HEK293 (cell line): Measurements from ENCODE around the gene NDE1.

Experiments used
- CTCF ChIA-PET: fragments of 350-600 bp; formaldehyde crosslinking; extraction: SDS; loops from one replicate; lab custom pipeline; 2021; ENCODE audit warnings: antibody characterized with exemption; lab: Yijun Ruan, JAX
- POLR2A ChIA-PET: fragments of 300-600 bp; formaldehyde crosslinking; extraction: SDS; loops from one replicate; lab custom pipeline; 2020; ENCODE audit warnings: antibody characterized with exemption, inconsistent platforms; lab: Yijun Ruan, JAX
- H3K27ac ChIP-seq: fragments of 200-500 bp; sonication (Bioruptor generic); 2 replicates; pipeline ENCODE4 v1.5.1; 2014; ENCODE audit warnings: low read depth, low read length, control low read depth, inconsistent platforms; ENCODE audit errors: extremely low read depth
- H3K36me3 ChIP-seq, 2 experiments: fragments of 200-500 bp in 1 of 2; sonication (Bioruptor generic) in 1 of 2; 1 replicate in 1 of 2; 2 replicates in 1 of 2; pipeline ENCODE4 v1.5.1; 2014 to 2017; ENCODE audit warnings: inconsistent platforms in 2 of 2, low read length in 2 of 2; ENCODE audit not compliant: control insufficient read depth in 2 of 2, insufficient read depth in 1 of 2
- H3K4me1 ChIP-seq: fragments of 200-500 bp; sonication (Bioruptor generic); 2 replicates; pipeline ENCODE4 v1.5.1; 2014; ENCODE audit warnings: mild to moderate bottlenecking, low read length, inconsistent platforms; ENCODE audit not compliant: control insufficient read depth, insufficient read depth
- H3K4me3 ChIP-seq: 2 replicates; pipeline ENCODE4 v1.5.1; 2011; ENCODE audit warnings: low read depth, mild to moderate bottlenecking, control low read depth, low read length, moderate library complexity
- H3K9me3 ChIP-seq: fragments of 200-500 bp; sonication (Bioruptor generic); 2 replicates; pipeline ENCODE4 v1.5.1; 2014; ENCODE audit warnings: low read depth, low read length, inconsistent platforms; ENCODE audit not compliant: control insufficient read depth, insufficient read depth
- MEIS1 ChIP-seq: sonication (generic); formaldehyde crosslinking; IDR thresholded peaks from 2 replicates; pipeline ENCODE4 v1.8.1; 2022; ENCODE audit warnings: missing genetic modification reagents, mild to moderate bottlenecking, borderline replicate concordance
- MYNN ChIP-seq: fragments of 450-650 bp; formaldehyde crosslinking; IDR thresholded peaks from 2 replicates; pipeline ENCODE4 v1.5.1; 2016; ENCODE audit warnings: missing biosample characterization, missing genetic modification characterization, borderline replicate concordance
- OSR2 ChIP-seq: fragments of 450-650 bp; formaldehyde crosslinking; IDR thresholded peaks from 2 replicates; pipeline ENCODE4 v1.5.1; 2016; ENCODE audit warnings: missing biosample characterization, missing genetic modification characterization
- PRDM6 ChIP-seq: fragments of 450-650 bp; formaldehyde crosslinking; IDR thresholded peaks from 2 replicates; pipeline ENCODE4 v1.5.1; 2017; ENCODE audit warnings: missing biosample characterization, missing genetic modification characterization
- SP3 ChIP-seq: fragments of 450-650 bp; formaldehyde crosslinking; IDR thresholded peaks from 2 replicates; pipeline ENCODE4 v1.5.1; 2016; ENCODE audit warnings: missing biosample characterization, missing genetic modification characterization
- SP7 ChIP-seq: fragments of 450-650 bp; formaldehyde crosslinking; IDR thresholded peaks from 2 replicates; pipeline ENCODE4 v1.5.1; 2016; ENCODE audit warnings: missing biosample characterization, missing genetic modification characterization
- TSHZ1 ChIP-seq: fragments of 450-650 bp; formaldehyde crosslinking; IDR thresholded peaks from 2 replicates; pipeline ENCODE4 v1.5.1; 2016; ENCODE audit warnings: missing biosample characterization, missing genetic modification characterization, borderline replicate concordance
- ZEB2 ChIP-seq: fragments of 450-650 bp; formaldehyde crosslinking; IDR thresholded peaks from 2 replicates; pipeline ENCODE4 v1.5.1; 2016; ENCODE audit warnings: missing biosample characterization, missing genetic modification characterization
- ZFP3 ChIP-seq: fragments of 450-650 bp; formaldehyde crosslinking; IDR thresholded peaks from 2 replicates; pipeline ENCODE4 v1.5.1; 2016; ENCODE audit warnings: low read depth, missing biosample characterization, missing genetic modification characterization
- ZNF184 ChIP-seq: fragments of 450-650 bp; IDR thresholded peaks from 2 replicates; pipeline ENCODE4 v1.5.1; 2018; ENCODE audit warnings: missing biosample characterization, mild to moderate bottlenecking, missing genetic modification characterization
- ZNF24 ChIP-seq: fragments of 450-650 bp; formaldehyde crosslinking; IDR thresholded peaks from 2 replicates; pipeline ENCODE4 v1.5.1; 2016; ENCODE audit warnings: missing biosample characterization, missing genetic modification characterization
- ZNF341 ChIP-seq: fragments of 450-650 bp; formaldehyde crosslinking; IDR thresholded peaks from 2 replicates; pipeline ENCODE4; 2016; ENCODE audit warnings: low read depth, missing biosample characterization, missing genetic modification characterization
- ZNF366 ChIP-seq: fragments of 450-650 bp; formaldehyde crosslinking; conservative IDR thresholded peaks from 2 replicates; pipeline ENCODE4 v1.5.1; 2016; ENCODE audit warnings: missing biosample characterization, missing genetic modification characterization
- ZNF600 ChIP-seq: fragments of 450-650 bp; formaldehyde crosslinking; IDR thresholded peaks from 2 replicates; pipeline ENCODE4 v1.5.1; 2016; ENCODE audit warnings: missing biosample characterization, missing genetic modification characterization
- ZNF639 ChIP-seq: fragments of 450-650 bp; formaldehyde crosslinking; IDR thresholded peaks from 2 replicates; pipeline ENCODE4 v1.5.1; 2016; ENCODE audit warnings: missing biosample characterization, missing genetic modification characterization
- ZSCAN23 ChIP-seq: fragments of 450-650 bp; formaldehyde crosslinking; IDR thresholded peaks from 2 replicates; pipeline ENCODE4 v1.5.1; 2016; ENCODE audit warnings: missing biosample characterization, missing genetic modification characterization
- TF ChIP-seq, protein P1 (sequence below): fragments of 450-650 bp; formaldehyde crosslinking; conservative IDR thresholded peaks from 2 replicates; pipeline ENCODE4 v1.5.1; 2016; ENCODE audit warnings: low read depth, missing biosample characterization, missing genetic modification characterization
- TF ChIP-seq, protein P2 (sequence below): fragments of 450-650 bp; formaldehyde crosslinking; IDR thresholded peaks from 2 replicates; pipeline ENCODE4 v1.5.1; 2016; ENCODE audit warnings: missing biosample characterization, missing genetic modification characterization, low read depth
- TF ChIP-seq, protein P3 (sequence below): fragments of 450-650 bp; formaldehyde crosslinking; IDR thresholded peaks from 2 replicates; pipeline ENCODE4 v1.5.1; 2016; ENCODE audit warnings: missing biosample characterization, missing genetic modification characterization
- TF ChIP-seq, protein P4 (sequence below): fragments of 450-650 bp; formaldehyde crosslinking; IDR thresholded peaks from 2 replicates; pipeline ENCODE4 v1.5.1; 2016; ENCODE audit warnings: missing biosample characterization, missing genetic modification characterization

The NDE1 gene

DNA sequence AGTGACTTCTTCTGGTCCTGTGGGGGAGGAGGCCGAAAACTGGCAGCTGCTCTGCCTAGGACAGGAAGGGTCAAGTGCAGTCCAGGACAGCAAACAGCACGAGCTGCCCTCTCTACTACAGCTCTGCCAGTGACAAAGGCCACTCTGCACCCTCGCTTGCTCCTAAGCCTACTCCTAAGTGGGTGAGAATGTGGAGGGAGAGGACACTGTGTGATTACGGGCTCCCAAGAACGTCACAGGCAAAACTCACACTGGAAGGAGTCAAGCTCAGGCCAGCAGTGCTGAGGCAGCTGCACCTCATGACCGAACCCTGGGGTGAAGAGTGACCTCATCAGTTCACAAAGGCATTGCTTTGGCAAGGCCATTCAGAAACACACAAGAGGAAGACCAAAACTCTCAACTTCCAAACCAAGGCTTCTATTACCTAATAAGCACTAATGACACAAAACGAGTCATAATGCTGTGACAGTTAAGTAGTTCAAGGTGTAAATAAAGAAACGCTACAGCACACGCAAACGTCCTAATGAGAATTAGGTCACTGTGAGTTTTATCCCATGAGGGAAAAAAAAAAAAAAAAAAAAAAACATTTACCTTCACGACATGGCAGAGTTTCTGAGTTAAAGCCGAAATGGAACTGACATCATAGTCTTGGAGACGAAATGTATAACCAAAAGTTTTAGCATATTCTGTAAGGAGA, 42.2 kb upstream of the NDE1 start:
- no peaks in the 10 kb centered on the region for H3K4me1 ChIP-seq
- no peak overlapping the region for H3K27ac ChIP-seq
- no peaks in the 10 kb centered on the region for H3K9me3 ChIP-seq
- peaks cover 22 to 91% of the 10 kb centered on the region in 2 experiments for H3K36me3 ChIP-seq
- ChIA-PET POLR2A (interaction anchor here (0.6 kb wide), 1 partner anchor 35 kb away, joined by 6 read pairs; the partner anchor contains the start of gene MARF1), CTCF (no interaction called here)
- H3K4me3 ChIP-seq, result no peak overlapping the region
- TF ChIP-seq ZNF366 (tag by site-specific recombination), result peak; percentile 82
- TF ChIP-seq MEIS1, result no peak
- TF ChIP-seq, protein P1, sequence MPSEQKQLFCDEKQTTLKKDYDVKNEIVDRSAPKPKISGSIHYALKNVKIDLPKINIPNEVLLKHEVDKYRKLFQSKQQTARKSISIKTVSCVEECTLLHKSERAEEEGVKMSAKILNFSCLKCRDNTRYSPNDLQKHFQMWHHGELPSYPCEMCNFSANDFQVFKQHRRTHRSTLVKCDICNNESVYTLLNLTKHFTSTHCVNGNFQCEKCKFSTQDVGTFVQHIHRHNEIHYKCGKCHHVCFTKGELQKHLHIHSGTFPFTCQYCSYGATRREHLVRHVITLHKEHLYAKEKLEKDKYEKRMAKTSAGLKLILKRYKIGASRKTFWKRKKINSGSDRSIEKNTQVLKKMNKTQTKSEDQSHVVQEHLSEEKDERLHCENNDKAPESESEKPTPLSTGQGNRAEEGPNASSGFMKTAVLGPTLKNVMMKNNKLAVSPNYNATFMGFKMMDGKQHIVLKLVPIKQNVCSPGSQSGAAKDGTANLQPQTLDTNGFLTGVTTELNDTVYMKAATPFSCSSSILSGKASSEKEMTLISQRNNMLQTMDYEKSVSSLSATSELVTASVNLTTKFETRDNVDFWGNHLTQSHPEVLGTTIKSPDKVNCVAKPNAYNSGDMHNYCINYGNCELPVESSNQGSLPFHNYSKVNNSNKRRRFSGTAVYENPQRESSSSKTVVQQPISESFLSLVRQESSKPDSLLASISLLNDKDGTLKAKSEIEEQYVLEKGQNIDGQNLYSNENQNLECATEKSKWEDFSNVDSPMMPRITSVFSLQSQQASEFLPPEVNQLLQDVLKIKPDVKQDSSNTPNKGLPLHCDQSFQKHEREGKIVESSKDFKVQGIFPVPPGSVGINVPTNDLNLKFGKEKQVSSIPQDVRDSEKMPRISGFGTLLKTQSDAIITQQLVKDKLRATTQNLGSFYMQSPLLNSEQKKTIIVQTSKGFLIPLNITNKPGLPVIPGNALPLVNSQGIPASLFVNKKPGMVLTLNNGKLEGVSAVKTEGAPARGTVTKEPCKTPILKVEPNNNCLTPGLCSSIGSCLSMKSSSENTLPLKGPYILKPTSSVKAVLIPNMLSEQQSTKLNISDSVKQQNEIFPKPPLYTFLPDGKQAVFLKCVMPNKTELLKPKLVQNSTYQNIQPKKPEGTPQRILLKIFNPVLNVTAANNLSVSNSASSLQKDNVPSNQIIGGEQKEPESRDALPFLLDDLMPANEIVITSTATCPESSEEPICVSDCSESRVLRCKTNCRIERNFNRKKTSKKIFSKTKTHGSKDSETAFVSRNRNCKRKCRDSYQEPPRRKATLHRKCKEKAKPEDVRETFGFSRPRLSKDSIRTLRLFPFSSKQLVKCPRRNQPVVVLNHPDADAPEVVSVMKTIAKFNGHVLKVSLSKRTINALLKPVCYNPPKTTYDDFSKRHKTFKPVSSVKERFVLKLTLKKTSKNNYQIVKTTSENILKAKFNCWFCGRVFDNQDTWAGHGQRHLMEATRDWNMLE (tag by site-specific recombination), result no peak
- TF ChIP-seq ZSCAN23 (tag by site-specific recombination), result peak; percentile 23; the same call in 1 of the 2 replicates
- TF ChIP-seq ZNF341 (tag by site-specific recombination), result no peak
- TF ChIP-seq ZNF639 (tag by site-specific recombination), result peak; percentile 88
- peak; percentile 65 for TF ChIP-seq ZEB2
- peak; percentile 84 for TF ChIP-seq ZNF600 (tag by site-specific recombination)
- TF ChIP-seq, protein P2, sequence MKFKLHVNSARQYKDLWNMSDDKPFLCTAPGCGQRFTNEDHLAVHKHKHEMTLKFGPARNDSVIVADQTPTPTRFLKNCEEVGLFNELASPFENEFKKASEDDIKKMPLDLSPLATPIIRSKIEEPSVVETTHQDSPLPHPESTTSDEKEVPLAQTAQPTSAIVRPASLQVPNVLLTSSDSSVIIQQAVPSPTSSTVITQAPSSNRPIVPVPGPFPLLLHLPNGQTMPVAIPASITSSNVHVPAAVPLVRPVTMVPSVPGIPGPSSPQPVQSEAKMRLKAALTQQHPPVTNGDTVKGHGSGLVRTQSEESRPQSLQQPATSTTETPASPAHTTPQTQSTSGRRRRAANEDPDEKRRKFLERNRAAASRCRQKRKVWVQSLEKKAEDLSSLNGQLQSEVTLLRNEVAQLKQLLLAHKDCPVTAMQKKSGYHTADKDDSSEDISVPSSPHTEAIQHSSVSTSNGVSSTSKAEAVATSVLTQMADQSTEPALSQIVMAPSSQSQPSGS (tag by site-specific recombination), result peak; percentile 54
- no peak for TF ChIP-seq ZFP3 (tag by site-specific recombination)
- peak; percentile 79; the same call in 1 of the 2 replicates for TF ChIP-seq ZNF24 (tag by site-specific recombination)
- TF ChIP-seq, protein P3, sequence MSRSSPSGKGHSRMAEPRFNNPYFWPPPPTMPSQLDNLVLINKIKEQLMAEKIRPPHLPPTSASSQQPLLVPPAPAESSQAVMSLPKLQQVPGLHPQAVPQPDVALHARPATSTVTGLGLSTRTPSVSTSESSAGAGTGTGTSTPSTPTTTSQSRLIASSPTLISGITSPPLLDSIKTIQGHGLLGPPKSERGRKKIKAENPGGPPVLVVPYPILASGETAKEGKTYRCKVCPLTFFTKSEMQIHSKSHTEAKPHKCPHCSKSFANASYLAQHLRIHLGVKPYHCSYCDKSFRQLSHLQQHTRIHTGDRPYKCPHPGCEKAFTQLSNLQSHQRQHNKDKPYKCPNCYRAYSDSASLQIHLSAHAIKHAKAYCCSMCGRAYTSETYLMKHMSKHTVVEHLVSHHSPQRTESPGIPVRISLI, result peak; percentile 91; the same call in 1 of the 2 replicates
- TF ChIP-seq MYNN (tag by site-specific recombination), result no peak
- TF ChIP-seq ZNF184 (tag by site-specific recombination), result 0 out of 2 replicates have a peak, but pooled peaks have one; percentile 70
- TF ChIP-seq SP7, result peak; percentile 53
- TF ChIP-seq TSHZ1, result peak; percentile 67; the same call in 1 of the 2 replicates
- peak; percentile 59; the same call in 1 of the 2 replicates for TF ChIP-seq PRDM6
- TF ChIP-seq SP3, result peak; percentile 32; the same call in 1 of the 2 replicates
- TF ChIP-seq, protein P4, sequence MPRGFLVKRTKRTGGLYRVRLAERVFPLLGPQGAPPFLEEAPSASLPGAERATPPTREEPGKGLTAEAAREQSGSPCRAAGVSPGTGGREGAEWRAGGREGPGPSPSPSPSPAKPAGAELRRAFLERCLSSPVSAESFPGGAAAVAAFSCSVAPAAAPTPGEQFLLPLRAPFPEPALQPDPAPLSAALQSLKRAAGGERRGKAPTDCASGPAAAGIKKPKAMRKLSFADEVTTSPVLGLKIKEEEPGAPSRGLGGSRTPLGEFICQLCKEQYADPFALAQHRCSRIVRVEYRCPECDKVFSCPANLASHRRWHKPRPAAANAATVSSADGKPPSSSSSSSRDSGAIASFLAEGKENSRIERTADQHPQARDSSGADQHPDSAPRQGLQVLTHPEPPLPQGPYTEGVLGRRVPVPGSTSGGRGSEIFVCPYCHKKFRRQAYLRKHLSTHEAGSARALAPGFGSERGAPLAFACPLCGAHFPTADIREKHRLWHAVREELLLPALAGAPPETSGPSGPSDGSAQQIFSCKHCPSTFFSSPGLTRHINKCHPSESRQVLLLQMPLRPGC (tag by site-specific recombination), result peak; percentile 80
- TF ChIP-seq OSR2 (tag by site-specific recombination), result 0 out of 2 replicates have a peak, but pooled peaks have one; percentile 16
